NB4 (cell line): ENCODE data around the gene DNAJC5.

Source experiments
- POLR2A ChIP-seq: IDR thresholded peaks from 2 replicates; pipeline ENCODE4 v1.6.1; 2011; ENCODE audit warnings: mild to moderate bottlenecking; ENCODE audit not compliant: insufficient read length; ENCODE audit errors: extremely low read depth
- TF ChIP-seq, protein P1 (sequence below): IDR thresholded peaks from one replicate; pipeline ENCODE4 v1.5.1; 2012; ENCODE audit warnings: low read depth, low read length

DNA sequence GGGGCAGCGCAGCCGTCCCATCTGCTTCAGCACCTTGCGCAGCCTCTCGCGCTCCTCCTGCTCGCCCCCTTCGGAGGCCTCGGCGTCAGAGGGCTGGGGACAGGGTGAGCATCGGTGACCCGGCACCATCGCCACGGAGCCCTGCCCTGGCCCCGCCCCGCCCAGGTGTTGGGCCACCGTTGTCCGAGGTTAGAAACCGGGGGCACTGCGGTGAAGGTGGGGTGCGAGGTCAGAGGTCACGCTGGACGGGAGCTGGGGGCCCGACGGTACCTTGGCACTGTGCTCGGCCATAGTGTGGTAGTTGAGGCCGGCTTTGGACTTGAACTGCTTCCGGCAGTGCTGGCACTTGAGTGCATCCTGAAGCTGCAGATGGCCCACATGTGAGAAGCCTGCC, 68.4 kb downstream of the DNAJC5 start:
- TF ChIP-seq, protein P1, sequence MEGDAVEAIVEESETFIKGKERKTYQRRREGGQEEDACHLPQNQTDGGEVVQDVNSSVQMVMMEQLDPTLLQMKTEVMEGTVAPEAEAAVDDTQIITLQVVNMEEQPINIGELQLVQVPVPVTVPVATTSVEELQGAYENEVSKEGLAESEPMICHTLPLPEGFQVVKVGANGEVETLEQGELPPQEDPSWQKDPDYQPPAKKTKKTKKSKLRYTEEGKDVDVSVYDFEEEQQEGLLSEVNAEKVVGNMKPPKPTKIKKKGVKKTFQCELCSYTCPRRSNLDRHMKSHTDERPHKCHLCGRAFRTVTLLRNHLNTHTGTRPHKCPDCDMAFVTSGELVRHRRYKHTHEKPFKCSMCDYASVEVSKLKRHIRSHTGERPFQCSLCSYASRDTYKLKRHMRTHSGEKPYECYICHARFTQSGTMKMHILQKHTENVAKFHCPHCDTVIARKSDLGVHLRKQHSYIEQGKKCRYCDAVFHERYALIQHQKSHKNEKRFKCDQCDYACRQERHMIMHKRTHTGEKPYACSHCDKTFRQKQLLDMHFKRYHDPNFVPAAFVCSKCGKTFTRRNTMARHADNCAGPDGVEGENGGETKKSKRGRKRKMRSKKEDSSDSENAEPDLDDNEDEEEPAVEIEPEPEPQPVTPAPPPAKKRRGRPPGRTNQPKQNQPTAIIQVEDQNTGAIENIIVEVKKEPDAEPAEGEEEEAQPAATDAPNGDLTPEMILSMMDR, result no peak
- no peak for TF ChIP-seq POLR2A
